ENCODE measurements around the gene ZNG1E.
"Not testable (repeated sequence)": the region's sequence is repeated elsewhere in the genome, so short reads cannot be mapped to it uniquely, and the experiment has no call there.

The ZNG1E gene

DNA sequence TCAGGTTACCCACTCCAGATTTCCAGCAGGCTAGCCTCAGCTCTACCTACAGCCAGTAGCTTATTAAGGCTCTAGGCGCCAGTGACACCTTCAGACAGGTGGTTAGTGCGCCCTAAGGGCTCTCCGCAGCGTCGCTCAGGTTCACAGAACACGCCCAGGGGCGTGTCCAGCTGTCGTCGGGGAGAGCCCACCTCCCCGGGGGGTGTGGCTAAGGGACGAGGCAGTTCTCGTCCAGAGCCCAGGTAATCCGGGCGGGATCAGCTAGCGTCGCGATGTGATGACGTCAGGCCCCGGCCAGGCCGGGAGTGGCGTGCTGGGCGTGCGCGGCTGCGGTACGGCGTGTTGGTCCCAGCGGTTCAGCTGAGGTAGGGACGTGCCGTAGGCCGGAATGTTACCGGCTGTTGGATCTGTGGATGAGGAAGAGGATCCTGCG, at the start of gene ZNG1E:
TSS of gene ZNG1E (plus strand) at position 340 of the 433 bp plus-strand sequence. CDS start at position 389, 49 bp downstream.
- H3K4me2 ChIP-seq (ENCODE audit: low read depth, low read length, poor library complexity, severe bottlenecking): peak within 1 kb of the TSS; percentile 42
- H3K9me2 ChIP-seq (replicated peaks; ENCODE audit: low read depth, low read length); H3K9me3 ChIP-seq (ENCODE audit: insufficient read depth, low read depth, low read length); H3K9ac ChIP-seq (ENCODE audit: low read depth, low read length, poor library complexity, severe bottlenecking); H4K20me1 ChIP-seq (ENCODE audit: insufficient read depth, low read length, poor library complexity, severe bottlenecking); H3K27me3 ChIP-seq (ENCODE audit: insufficient read depth, low read length, poor library complexity, severe bottlenecking); H3K79me2 ChIP-seq (ENCODE audit: insufficient read depth, low read length); H3F3A ChIP-seq (ENCODE audit: low read depth); H3K36me3 ChIP-seq (ENCODE audit: insufficient read depth, low read length); H3K4me1 ChIP-seq (ENCODE audit: insufficient read depth, low read length, poor library complexity, severe bottlenecking): not testable (repeated sequence)
- H2AFZ ChIP-seq (ENCODE audit: low read length): 0 out of 2 replicates have a peak within 1 kb of the TSS, but pooled peaks have one; percentile 46
- H3K4me3 ChIP-seq (ENCODE audit: low read length, poor library complexity, severe bottlenecking): peak within 1 kb of the TSS; percentile 63

DNA sequence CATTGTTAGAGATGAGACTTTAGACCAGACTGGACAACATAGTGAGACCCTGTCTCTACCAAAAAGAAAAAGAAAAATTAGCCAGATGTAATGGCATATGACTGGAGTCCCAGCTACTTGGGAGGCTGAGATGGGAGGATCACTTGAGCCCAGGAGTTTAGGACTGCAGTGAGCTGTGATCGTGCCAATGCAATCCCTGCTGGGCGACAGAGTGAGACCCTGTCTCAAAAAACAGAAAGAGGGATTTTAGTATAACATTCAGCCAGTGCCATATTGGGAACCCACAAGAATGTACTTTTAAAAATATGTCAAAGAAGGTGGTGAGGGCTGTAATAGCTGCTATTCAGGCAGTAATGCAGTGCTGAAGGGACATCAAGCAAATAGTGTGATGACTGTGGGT, 2.1 kb upstream of the ZNG1E start:
- not testable (repeated sequence) for H3K9me2 ChIP-seq (replicated peaks; ENCODE audit: low read depth, low read length); H3K36me3 ChIP-seq (ENCODE audit: insufficient read depth, low read length); H4K20me1 ChIP-seq (ENCODE audit: insufficient read depth, low read length, poor library complexity, severe bottlenecking); H2AFZ ChIP-seq (ENCODE audit: low read length); H3K4me1 ChIP-seq (ENCODE audit: insufficient read depth, low read length, poor library complexity, severe bottlenecking); H3K4me3 ChIP-seq (ENCODE audit: low read length, poor library complexity, severe bottlenecking); H3K9ac ChIP-seq (ENCODE audit: low read depth, low read length, poor library complexity, severe bottlenecking); H3K4me2 ChIP-seq (ENCODE audit: low read depth, low read length, poor library complexity, severe bottlenecking); H3F3A ChIP-seq (ENCODE audit: low read depth); H3K27me3 ChIP-seq (ENCODE audit: insufficient read depth, low read length, poor library complexity, severe bottlenecking); H3K9me3 ChIP-seq (ENCODE audit: insufficient read depth, low read depth, low read length); H3K79me2 ChIP-seq (ENCODE audit: insufficient read depth, low read length)

DNA sequence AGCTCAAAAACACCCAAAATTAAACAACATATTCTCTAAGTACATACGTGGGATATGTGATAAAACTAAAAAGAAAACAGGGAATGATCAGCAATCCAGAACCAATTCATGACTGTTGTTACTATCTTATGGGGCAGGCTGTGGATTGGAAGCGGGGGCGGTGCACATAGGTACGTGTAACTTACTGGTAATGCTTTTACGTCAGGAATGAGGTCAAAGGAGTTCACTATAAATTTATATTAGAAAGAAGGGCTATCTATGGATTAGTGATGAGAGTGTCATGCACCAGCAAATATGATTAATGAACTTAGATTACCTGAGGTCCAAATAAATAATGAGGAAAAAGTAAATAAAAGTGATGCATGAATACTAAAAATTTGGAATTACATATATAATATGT, 710 bp upstream of the ZNG1E start:
- not testable (repeated sequence) for H3K79me2 ChIP-seq (ENCODE audit: insufficient read depth, low read length); H3F3A ChIP-seq (ENCODE audit: low read depth); H3K9me3 ChIP-seq (ENCODE audit: insufficient read depth, low read depth, low read length); H3K4me3 ChIP-seq (ENCODE audit: low read length, poor library complexity, severe bottlenecking); H2AFZ ChIP-seq (ENCODE audit: low read length); H3K4me2 ChIP-seq (ENCODE audit: low read depth, low read length, poor library complexity, severe bottlenecking); H3K4me1 ChIP-seq (ENCODE audit: insufficient read depth, low read length, poor library complexity, severe bottlenecking); H3K9ac ChIP-seq (ENCODE audit: low read depth, low read length, poor library complexity, severe bottlenecking); H3K9me2 ChIP-seq (replicated peaks; ENCODE audit: low read depth, low read length); H3K36me3 ChIP-seq (ENCODE audit: insufficient read depth, low read length); H3K27me3 ChIP-seq (ENCODE audit: insufficient read depth, low read length, poor library complexity, severe bottlenecking); H4K20me1 ChIP-seq (ENCODE audit: insufficient read depth, low read length, poor library complexity, severe bottlenecking)

DNA sequence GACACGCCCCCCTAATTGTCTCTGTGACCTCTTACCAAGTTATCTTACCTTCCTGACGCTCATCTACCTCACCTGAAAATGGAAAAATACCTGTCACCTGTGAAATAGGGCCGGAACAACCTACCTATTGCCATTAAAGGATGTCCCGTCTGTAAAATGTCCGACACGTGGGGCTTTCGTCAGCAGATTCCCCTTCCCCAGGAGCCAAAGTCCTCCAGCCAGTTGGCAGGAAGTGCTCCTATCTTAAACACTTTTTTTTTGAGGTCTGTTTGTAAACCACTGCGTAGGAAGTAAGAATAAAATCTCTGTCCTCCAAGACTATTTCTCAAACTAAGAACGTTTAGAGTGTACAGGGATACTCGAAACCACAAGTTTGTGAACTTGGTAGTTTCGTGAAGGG, 661 bp downstream of the ZNG1E start:
- H4K20me1 ChIP-seq (ENCODE audit: insufficient read depth, low read length, poor library complexity, severe bottlenecking); H3K9me3 ChIP-seq (ENCODE audit: insufficient read depth, low read depth, low read length); H3K9me2 ChIP-seq (replicated peaks; ENCODE audit: low read depth, low read length); H3K79me2 ChIP-seq (ENCODE audit: insufficient read depth, low read length); H3F3A ChIP-seq (ENCODE audit: low read depth); H3K36me3 ChIP-seq (ENCODE audit: insufficient read depth, low read length); H3K4me1 ChIP-seq (ENCODE audit: insufficient read depth, low read length, poor library complexity, severe bottlenecking); H2AFZ ChIP-seq (ENCODE audit: low read length); H3K27me3 ChIP-seq (ENCODE audit: insufficient read depth, low read length, poor library complexity, severe bottlenecking); H3K9ac ChIP-seq (ENCODE audit: low read depth, low read length, poor library complexity, severe bottlenecking): not testable (repeated sequence)
- H3K4me2 ChIP-seq (ENCODE audit: low read depth, low read length, poor library complexity, severe bottlenecking): peak overlapping the region; percentile 42
- peak overlapping the region; percentile 63 for H3K4me3 ChIP-seq (ENCODE audit: low read length, poor library complexity, severe bottlenecking)

DNA sequence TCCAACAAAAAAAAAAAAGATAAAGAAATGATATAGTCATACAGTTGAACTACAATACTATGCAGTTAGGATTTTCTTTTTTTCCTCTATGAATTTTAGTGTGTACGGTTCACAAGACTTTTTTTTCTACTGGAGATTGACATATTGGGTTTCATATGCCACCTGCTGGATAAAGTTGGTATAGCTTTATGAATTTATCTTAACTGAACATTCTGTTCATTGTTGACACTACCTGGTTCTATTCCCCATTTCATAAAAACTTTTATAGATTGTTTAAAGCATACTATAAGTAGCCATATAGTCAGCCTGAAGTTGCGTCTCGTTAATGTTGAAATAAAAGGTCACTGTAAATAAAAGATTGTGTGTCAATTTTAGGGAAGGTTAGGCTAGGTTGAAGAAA, 2.8 kb downstream of the ZNG1E start:
- not testable (repeated sequence) for H3K9ac ChIP-seq (ENCODE audit: low read depth, low read length, poor library complexity, severe bottlenecking); H2AFZ ChIP-seq (ENCODE audit: low read length); H3F3A ChIP-seq (ENCODE audit: low read depth); H3K9me3 ChIP-seq (ENCODE audit: insufficient read depth, low read depth, low read length); H3K4me1 ChIP-seq (ENCODE audit: insufficient read depth, low read length, poor library complexity, severe bottlenecking); H3K27me3 ChIP-seq (ENCODE audit: insufficient read depth, low read length, poor library complexity, severe bottlenecking); H3K4me3 ChIP-seq (ENCODE audit: low read length, poor library complexity, severe bottlenecking); H3K79me2 ChIP-seq (ENCODE audit: insufficient read depth, low read length); H3K9me2 ChIP-seq (replicated peaks; ENCODE audit: low read depth, low read length); H3K36me3 ChIP-seq (ENCODE audit: insufficient read depth, low read length); H3K4me2 ChIP-seq (ENCODE audit: low read depth, low read length, poor library complexity, severe bottlenecking); H4K20me1 ChIP-seq (ENCODE audit: insufficient read depth, low read length, poor library complexity, severe bottlenecking)
- TF ChIP-seq, protein P1, sequence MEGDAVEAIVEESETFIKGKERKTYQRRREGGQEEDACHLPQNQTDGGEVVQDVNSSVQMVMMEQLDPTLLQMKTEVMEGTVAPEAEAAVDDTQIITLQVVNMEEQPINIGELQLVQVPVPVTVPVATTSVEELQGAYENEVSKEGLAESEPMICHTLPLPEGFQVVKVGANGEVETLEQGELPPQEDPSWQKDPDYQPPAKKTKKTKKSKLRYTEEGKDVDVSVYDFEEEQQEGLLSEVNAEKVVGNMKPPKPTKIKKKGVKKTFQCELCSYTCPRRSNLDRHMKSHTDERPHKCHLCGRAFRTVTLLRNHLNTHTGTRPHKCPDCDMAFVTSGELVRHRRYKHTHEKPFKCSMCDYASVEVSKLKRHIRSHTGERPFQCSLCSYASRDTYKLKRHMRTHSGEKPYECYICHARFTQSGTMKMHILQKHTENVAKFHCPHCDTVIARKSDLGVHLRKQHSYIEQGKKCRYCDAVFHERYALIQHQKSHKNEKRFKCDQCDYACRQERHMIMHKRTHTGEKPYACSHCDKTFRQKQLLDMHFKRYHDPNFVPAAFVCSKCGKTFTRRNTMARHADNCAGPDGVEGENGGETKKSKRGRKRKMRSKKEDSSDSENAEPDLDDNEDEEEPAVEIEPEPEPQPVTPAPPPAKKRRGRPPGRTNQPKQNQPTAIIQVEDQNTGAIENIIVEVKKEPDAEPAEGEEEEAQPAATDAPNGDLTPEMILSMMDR (conservative IDR thresholded peaks at IDR 0.05; ENCODE audit: low read length): 0 out of 2 replicates have a peak, but pooled peaks have one; percentile 14

DNA sequence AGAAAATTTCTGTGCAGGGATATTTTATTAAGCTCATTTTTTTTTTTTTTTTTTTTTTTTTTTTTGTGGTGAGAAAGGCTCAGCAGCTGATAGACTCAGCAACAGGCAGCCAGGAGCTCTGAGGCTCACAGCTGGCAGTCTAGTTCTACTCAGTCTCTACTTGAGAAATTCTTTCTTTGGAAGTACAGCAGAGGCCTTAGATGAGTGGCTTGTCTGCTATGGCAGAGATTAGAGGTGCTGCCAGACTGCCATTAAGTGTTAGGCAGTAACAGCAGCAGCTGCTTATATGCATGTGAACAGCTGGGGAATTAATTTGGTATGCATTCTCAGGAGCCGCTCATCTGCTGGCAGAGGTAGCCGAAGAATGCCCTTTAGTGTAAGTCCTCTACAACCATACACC, 27.8 kb downstream of the ZNG1E start:
- not testable (repeated sequence) for H3K9me2 ChIP-seq (replicated peaks; ENCODE audit: low read depth, low read length); H3K4me3 ChIP-seq (ENCODE audit: low read length, poor library complexity, severe bottlenecking); H2AFZ ChIP-seq (ENCODE audit: low read length); H3K9me3 ChIP-seq (ENCODE audit: insufficient read depth, low read depth, low read length); H3F3A ChIP-seq (ENCODE audit: low read depth); H3K36me3 ChIP-seq (ENCODE audit: insufficient read depth, low read length); H3K4me2 ChIP-seq (ENCODE audit: low read depth, low read length, poor library complexity, severe bottlenecking); H3K79me2 ChIP-seq (ENCODE audit: insufficient read depth, low read length); H3K4me1 ChIP-seq (ENCODE audit: insufficient read depth, low read length, poor library complexity, severe bottlenecking); H4K20me1 ChIP-seq (ENCODE audit: insufficient read depth, low read length, poor library complexity, severe bottlenecking); H3K9ac ChIP-seq (ENCODE audit: low read depth, low read length, poor library complexity, severe bottlenecking); H3K27me3 ChIP-seq (ENCODE audit: insufficient read depth, low read length, poor library complexity, severe bottlenecking)

DNA sequence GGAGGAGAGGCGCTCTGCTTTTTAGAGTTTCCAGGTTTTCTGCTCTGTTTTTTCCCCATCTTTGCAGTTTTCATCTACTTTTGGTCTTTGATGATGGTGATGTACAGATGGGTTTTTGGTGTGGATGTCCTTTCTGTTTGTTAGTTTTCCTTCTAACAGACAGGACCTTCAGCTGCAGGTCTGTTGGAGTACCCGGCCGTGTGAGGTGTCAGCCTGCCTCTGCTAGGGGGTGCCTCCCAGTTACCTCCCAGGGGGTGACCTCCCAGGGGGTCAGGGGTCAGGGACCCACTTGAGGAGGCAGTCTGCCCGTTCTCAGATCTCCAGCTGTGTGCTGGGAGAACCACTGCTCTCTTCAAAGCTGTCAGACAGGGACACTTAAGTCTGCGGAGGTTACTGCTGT, 38.7 kb downstream of the ZNG1E start:
- not testable (repeated sequence) for H3K9ac ChIP-seq (ENCODE audit: low read depth, low read length, poor library complexity, severe bottlenecking); H3K4me2 ChIP-seq (ENCODE audit: low read depth, low read length, poor library complexity, severe bottlenecking); H3K4me3 ChIP-seq (ENCODE audit: low read length, poor library complexity, severe bottlenecking); H3K79me2 ChIP-seq (ENCODE audit: insufficient read depth, low read length); H3K27me3 ChIP-seq (ENCODE audit: insufficient read depth, low read length, poor library complexity, severe bottlenecking); H3K9me2 ChIP-seq (replicated peaks; ENCODE audit: low read depth, low read length); H3K4me1 ChIP-seq (ENCODE audit: insufficient read depth, low read length, poor library complexity, severe bottlenecking); H2AFZ ChIP-seq (ENCODE audit: low read length); H3K9me3 ChIP-seq (ENCODE audit: insufficient read depth, low read depth, low read length); H4K20me1 ChIP-seq (ENCODE audit: insufficient read depth, low read length, poor library complexity, severe bottlenecking); H3K36me3 ChIP-seq (ENCODE audit: insufficient read depth, low read length); H3F3A ChIP-seq (ENCODE audit: low read depth)
